Neural progenitor cell (in vitro differentiated cells): ENCODE measurements around the gene SMIM45.

ENCODE experiments used
- DNase-seq: peaks from one replicate; pipeline ENCODE4 v3.0.0-alpha.2; 2016; ENCODE audit warnings: low spot score
- H2AFZ ChIP-seq: fragments of 200-600 bp; sonication (generic); replicated peaks from 2 replicates; pipeline ENCODE4 v1.6.1; 2016; ENCODE audit warnings: antibody characterized with exemption
- H3F3A ChIP-seq: fragments of 200-600 bp; sonication (generic); 2 replicates; pipeline ENCODE4 v1.6.1; 2016; ENCODE audit warnings: antibody characterized with exemption, low read depth
- H3K27ac ChIP-seq: fragments of 200-600 bp; sonication (generic); 2 replicates; pipeline ENCODE4 v1.5.1; 2016; ENCODE audit warnings: mild to moderate bottlenecking
- H3K27me3 ChIP-seq: fragments of 200-600 bp; sonication (generic); 2 replicates; pipeline ENCODE4 v1.6.1; 2016; ENCODE audit warnings: mild to moderate bottlenecking, moderate library complexity
- H3K36me3 ChIP-seq: fragments of 200-600 bp; sonication (generic); 2 replicates; pipeline ENCODE4 v1.5.1; 2016
- H3K4me1 ChIP-seq: fragments of 200-600 bp; sonication (generic); 2 replicates; pipeline ENCODE4 v1.6.1; 2016; ENCODE audit warnings: mixed run types
- H3K4me2 ChIP-seq: fragments of 200-600 bp; sonication (generic); 2 replicates; pipeline ENCODE4 v1.6.1; 2016
- H3K4me3 ChIP-seq: fragments of 200-600 bp; sonication (generic); 2 replicates; pipeline ENCODE4 v1.5.1; 2016
- H3K79me2 ChIP-seq: fragments of 200-600 bp; sonication (generic); 2 replicates; pipeline ENCODE4 v1.6.1; 2016; ENCODE audit warnings: low read depth
- H3K9ac ChIP-seq: fragments of 200-600 bp; sonication (generic); 2 replicates; pipeline ENCODE4 v1.6.1; 2016
- H3K9me3 ChIP-seq: fragments of 200-600 bp; sonication (generic); 2 replicates; pipeline ENCODE4 v1.5.1; 2016; ENCODE audit warnings: low read depth
- H4K20me1 ChIP-seq: fragments of 200-600 bp; sonication (generic); 2 replicates; pipeline ENCODE4 v1.6.1; 2016; ENCODE audit warnings: low read depth
- H3K27ac Mint-ChIP-seq: 3 replicates; pipeline ENCODE4 v1.8.0; 2021; ENCODE audit warnings: mixed read lengths
- H3K27me3 Mint-ChIP-seq: 2 replicates; pipeline ENCODE4 v1.8.0; 2022; ENCODE audit warnings: low read depth, mild to moderate bottlenecking, inconsistent platforms, moderate library complexity, mixed read lengths; ENCODE audit not compliant: insufficient read depth
- H3K36me3 Mint-ChIP-seq: 3 replicates; pipeline ENCODE4 v1.8.0; 2021; ENCODE audit warnings: mixed read lengths
- H3K4me1 Mint-ChIP-seq: 3 replicates; pipeline ENCODE4 v1.8.0; 2021; ENCODE audit warnings: mixed read lengths
- H3K4me3 Mint-ChIP-seq: 3 replicates; pipeline ENCODE4 v1.8.0; 2021; ENCODE audit warnings: mild to moderate bottlenecking, moderate library complexity, mixed read lengths
- H3K9me3 Mint-ChIP-seq: 3 replicates; pipeline ENCODE4 v1.8.0; 2020; ENCODE audit warnings: mixed read lengths
- EZH2 ChIP-seq: fragments of 200-600 bp; sonication (generic); IDR thresholded peaks from 2 replicates; pipeline ENCODE4 v1.6.1; 2017; ENCODE audit warnings: antibody characterized with exemption, mild to moderate bottlenecking, moderate library complexity
- EZH2phosphoT487 ChIP-seq: fragments of 200-600 bp; sonication (generic); IDR thresholded peaks from 2 replicates; pipeline ENCODE4 v1.6.1; 2017; ENCODE audit warnings: antibody characterized with exemption
- TF ChIP-seq, protein P1 (sequence below): fragments of 200-600 bp; sonication (generic); IDR thresholded peaks from 2 replicates; pipeline ENCODE4 v1.5.1; 2017; ENCODE audit warnings: antibody characterized with exemption, mild to moderate bottlenecking

Gene SMIM45

DNA sequence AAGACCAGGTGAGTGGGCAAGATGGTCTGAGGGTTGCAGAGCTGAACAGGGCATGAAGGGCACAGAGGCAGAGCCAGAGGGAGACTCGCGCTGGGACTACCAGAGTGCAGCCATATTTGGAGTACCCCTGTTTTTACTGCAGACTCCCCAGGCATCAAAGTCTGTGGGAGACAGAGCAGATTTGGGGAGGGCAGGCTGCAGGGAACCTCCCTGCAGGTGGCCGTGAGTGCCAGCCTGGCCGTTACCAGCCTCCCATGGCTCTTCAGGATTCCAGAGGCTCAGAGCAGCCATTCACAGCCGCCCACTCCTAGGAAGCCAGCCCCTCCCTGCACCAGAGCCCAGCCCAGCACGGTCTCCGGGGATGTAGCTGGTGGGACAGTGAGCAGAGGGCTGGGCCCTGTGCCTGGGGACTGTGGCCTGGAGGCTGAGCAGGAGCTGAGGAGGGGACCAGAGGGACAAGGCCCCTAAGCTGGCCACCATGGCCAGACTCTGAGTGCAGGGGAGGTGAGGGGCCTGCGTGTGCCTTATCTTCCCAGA lies 17.2 kb downstream of the SMIM45 start, which contains the start of gene SEPTIN3:
Gene SEPTIN3, plus strand, starts transcription at position 334 of the 537 bp plus-strand sequence. CDS start 2,050 bp downstream, outside the sequence.
- no peak within 1 kb of the TSS for H3K4me3 ChIP-seq
- no peaks in the 10 kb centered on the region for H4K20me1 ChIP-seq
- Mint-ChIP-seq H3K36me3 (peaks cover 2% of the 10 kb centered on the region), H3K9me3 (peaks cover 9% of the 10 kb centered on the region), H3K27ac (peak within 1 kb of the TSS; percentile 95), H3K4me1 (peaks cover 36% of the 10 kb centered on the region), H3K27me3 (peaks cover 7% of the 10 kb centered on the region), H3K4me3 (peak within 1 kb of the TSS; percentile 39)
- no peak within 1 kb of the TSS for H3K9ac ChIP-seq
- H2AFZ ChIP-seq: peak within 1 kb of the TSS; percentile 72
- peaks cover 11% of the 10 kb centered on the region for H3K4me1 ChIP-seq
- TF ChIP-seq EZH2 (no peak), EZH2phosphoT487 (no peak)
- TF ChIP-seq, protein P1, sequence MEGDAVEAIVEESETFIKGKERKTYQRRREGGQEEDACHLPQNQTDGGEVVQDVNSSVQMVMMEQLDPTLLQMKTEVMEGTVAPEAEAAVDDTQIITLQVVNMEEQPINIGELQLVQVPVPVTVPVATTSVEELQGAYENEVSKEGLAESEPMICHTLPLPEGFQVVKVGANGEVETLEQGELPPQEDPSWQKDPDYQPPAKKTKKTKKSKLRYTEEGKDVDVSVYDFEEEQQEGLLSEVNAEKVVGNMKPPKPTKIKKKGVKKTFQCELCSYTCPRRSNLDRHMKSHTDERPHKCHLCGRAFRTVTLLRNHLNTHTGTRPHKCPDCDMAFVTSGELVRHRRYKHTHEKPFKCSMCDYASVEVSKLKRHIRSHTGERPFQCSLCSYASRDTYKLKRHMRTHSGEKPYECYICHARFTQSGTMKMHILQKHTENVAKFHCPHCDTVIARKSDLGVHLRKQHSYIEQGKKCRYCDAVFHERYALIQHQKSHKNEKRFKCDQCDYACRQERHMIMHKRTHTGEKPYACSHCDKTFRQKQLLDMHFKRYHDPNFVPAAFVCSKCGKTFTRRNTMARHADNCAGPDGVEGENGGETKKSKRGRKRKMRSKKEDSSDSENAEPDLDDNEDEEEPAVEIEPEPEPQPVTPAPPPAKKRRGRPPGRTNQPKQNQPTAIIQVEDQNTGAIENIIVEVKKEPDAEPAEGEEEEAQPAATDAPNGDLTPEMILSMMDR: no peak
- H3K27me3 ChIP-seq: peaks cover 14% of the 10 kb centered on the region
- no peak within 1 kb of the TSS for H3K4me2 ChIP-seq
- DNase-seq: peak; percentile 67
- H3K27ac ChIP-seq: no peak within 1 kb of the TSS
- H3K79me2 ChIP-seq: no peaks in the 10 kb centered on the region
- peaks cover 25% of the 10 kb centered on the region for H3F3A ChIP-seq
- H3K9me3 ChIP-seq: no peaks in the 10 kb centered on the region
- no peaks in the 10 kb centered on the region for H3K36me3 ChIP-seq

DNA sequence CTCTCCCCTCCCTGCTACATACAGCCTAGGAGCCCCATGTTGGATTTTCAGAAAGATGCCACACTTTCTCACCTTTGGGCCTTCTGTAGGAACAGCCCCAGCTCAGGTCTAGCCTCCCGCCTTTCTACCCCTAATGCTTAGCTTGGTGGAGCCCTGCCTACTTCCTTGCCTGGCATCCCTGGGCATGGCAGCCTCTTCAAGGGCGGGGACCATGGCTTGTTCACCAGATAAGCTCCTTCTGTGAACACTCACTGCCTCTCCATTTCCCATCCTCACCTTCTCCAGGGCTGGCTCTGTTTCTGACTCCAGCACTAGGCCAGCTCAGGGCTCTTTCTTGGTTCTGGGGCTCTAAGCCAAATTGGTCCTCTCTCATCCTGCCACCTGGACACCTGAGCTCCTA lies 18.7 kb downstream of the SMIM45 start:
- Histone ChIP-seq H3K36me3 (no peaks in the 10 kb centered on the region), H3K9me3 (no peaks in the 10 kb centered on the region), H3K79me2 (no peaks in the 10 kb centered on the region), H3K27ac (no peak overlapping the region), H3F3A (peaks cover 27% of the 10 kb centered on the region), H3K4me3 (no peak overlapping the region), H2AFZ (no peak overlapping the region), H4K20me1 (no peaks in the 10 kb centered on the region), H3K4me2 (no peak overlapping the region), H3K4me1 (peaks cover 7% of the 10 kb centered on the region), H3K27me3 (peaks cover 29% of the 10 kb centered on the region), H3K9ac (no peak overlapping the region)
- Mint-ChIP-seq H3K27ac (peak overlapping the region; percentile 83), H3K4me3 (no peak overlapping the region), H3K36me3 (peaks cover 2% of the 10 kb centered on the region), H3K27me3 (peaks cover 16% of the 10 kb centered on the region), H3K9me3 (peaks cover 6% of the 10 kb centered on the region), H3K4me1 (peaks cover 31% of the 10 kb centered on the region)
- no peak for DNase-seq
- TF ChIP-seq, protein P1: no peak
- TF ChIP-seq EZH2phosphoT487: no peak
- no peak for TF ChIP-seq EZH2

DNA sequence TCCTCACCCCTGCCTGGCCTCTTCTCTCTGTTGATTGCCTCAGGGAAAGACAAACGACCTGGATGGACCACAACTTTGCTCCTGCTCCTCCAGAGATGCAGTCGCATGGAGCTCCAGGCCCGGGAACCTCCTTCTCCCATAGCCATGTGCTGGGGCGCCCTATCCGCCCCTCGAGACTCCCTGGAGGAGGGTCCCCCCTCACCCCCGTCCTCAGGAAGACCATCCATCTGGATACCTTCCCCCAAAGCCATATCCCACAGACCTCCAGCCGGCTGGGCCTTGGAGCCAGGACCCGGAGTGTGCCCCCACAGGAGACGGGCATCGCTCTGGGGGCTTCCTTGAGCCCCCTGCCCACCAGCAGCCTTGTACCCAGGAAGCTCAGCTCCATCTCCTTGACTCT lies 19.5 kb downstream of the SMIM45 start:
- Histone ChIP-seq H3K36me3 (no peaks in the 10 kb centered on the region), H3K9me3 (no peaks in the 10 kb centered on the region), H3K27me3 (peaks cover 37% of the 10 kb centered on the region), H2AFZ (no peak overlapping the region), H4K20me1 (no peaks in the 10 kb centered on the region), H3F3A (peaks cover 29% of the 10 kb centered on the region), H3K4me3 (no peak overlapping the region), H3K79me2 (no peaks in the 10 kb centered on the region), H3K9ac (no peak overlapping the region), H3K4me2 (no peak overlapping the region), H3K4me1 (peaks cover 9% of the 10 kb centered on the region), H3K27ac (no peak overlapping the region)
- Mint-ChIP-seq H3K9me3 (peaks cover 7% of the 10 kb centered on the region), H3K4me3 (no peak overlapping the region), H3K4me1 (peaks cover 34% of the 10 kb centered on the region), H3K36me3 (peaks cover 5% of the 10 kb centered on the region), H3K27ac (no peak overlapping the region), H3K27me3 (peaks cover 22% of the 10 kb centered on the region)
- DNase-seq: no peak
- TF ChIP-seq EZH2phosphoT487 (no peak), EZH2 (no peak)
- TF ChIP-seq, protein P1: no peak
